Left lung (tissue), 10 donors: ENCODE data around the gene KCNJ8. TPM values are rescaled to one million over a fixed set of nuclear protein-coding genes. Genes with fewer than 3 reads are reported as not detected.

Source experiments
- ATAC-seq: fragments of 200-7000 bp; cut with Tn5 transposase; one replicate; pipeline ENCODE4 v1.9.1; 2020; ENCODE audit warnings: moderate library complexity
- DNase-seq, 4 donors: peaks; one replicate each; pipeline ENCODE4 v3.0.0-alpha.2; 2013 to 2020
- H3K27ac ChIP-seq, 2 donors: fragments of 200-600 bp; sonication (generic) in 1 of 2; one replicate each; pipeline versions ENCODE4 v1.5.0 to v1.8.0; 2020 to 2021
- H3K27me3 ChIP-seq, 2 donors: fragments of 200-600 bp; sonication (generic) in 1 of 2; one replicate each; pipeline versions ENCODE4 v1.5.0 to v1.8.0; 2020 to 2021
- H3K36me3 ChIP-seq, 2 donors: fragments of 200-600 bp; sonication (generic) in 1 of 2; one replicate each; pipeline versions ENCODE4 v1.5.0 to v1.8.0; 2020 to 2021
- H3K4me1 ChIP-seq, 2 donors: fragments of 200-600 bp; one replicate each; pipeline ENCODE4 v1.8.0; 2021
- H3K4me3 ChIP-seq, 2 donors: fragments of 200-600 bp; sonication (generic) in 1 of 2; one replicate each; pipeline versions ENCODE4 v1.5.0 to v1.8.0; 2020 to 2021; ENCODE audit warnings: mild to moderate bottlenecking in 1 of 2
- H3K9me3 ChIP-seq, 2 donors: fragments of 200-600 bp; sonication (generic) in 1 of 2; one replicate each; pipeline versions ENCODE4 v1.5.0 to v1.8.0; 2020 to 2021
- intact Hi-C, 2 donors: fragments of 100-400 bp; cut with DNase I; formaldehyde crosslinking; loops; one replicate each; pipeline versions ENCODE4 v1.11.2 to v1.14.2; 2022
- polyA plus RNA-seq, 6 donors: library from polyadenylated mRNA; unstranded; fragments of 120-200 nt; gene quantifications; one replicate each; pipeline ENCODE4 v1.2.1, GENCODE V29; 2013; ENCODE audit not compliant: insufficient read length in 6 of 6
- total RNA-seq, 2 donors: library from RNA; stranded (reverse); fragmentation: NEBNext Ultra II Directional; extraction: Animal tissue kit (Norgen Biotek cat#: 25700); gene quantifications; one replicate each; pipeline ENCODE4 v1.2.1, GENCODE V29; 2021
- TF ChIP-seq, protein P1 (sequence below), 2 donors: fragments of 200-600 bp; sonication (generic) in 1 of 2; IDR thresholded peaks; one replicate each; pipeline versions ENCODE4 v1.5.0 to v1.8.0; 2021; ENCODE audit warnings: antibody characterized with exemption in 2 of 2
- donor health status: DM: no; HTN: yes; CAD: no.
- donor health status: DM: no; HTN: no; CAD: no.

The KCNJ8 gene
- total and polyA plus RNA-seq, 8 donors, result 14.3 to 25.5 (median 21.3) TPM

- H3K4me3 ChIP-seq, result no peak overlapping the region
- TF ChIP-seq, protein P1, sequence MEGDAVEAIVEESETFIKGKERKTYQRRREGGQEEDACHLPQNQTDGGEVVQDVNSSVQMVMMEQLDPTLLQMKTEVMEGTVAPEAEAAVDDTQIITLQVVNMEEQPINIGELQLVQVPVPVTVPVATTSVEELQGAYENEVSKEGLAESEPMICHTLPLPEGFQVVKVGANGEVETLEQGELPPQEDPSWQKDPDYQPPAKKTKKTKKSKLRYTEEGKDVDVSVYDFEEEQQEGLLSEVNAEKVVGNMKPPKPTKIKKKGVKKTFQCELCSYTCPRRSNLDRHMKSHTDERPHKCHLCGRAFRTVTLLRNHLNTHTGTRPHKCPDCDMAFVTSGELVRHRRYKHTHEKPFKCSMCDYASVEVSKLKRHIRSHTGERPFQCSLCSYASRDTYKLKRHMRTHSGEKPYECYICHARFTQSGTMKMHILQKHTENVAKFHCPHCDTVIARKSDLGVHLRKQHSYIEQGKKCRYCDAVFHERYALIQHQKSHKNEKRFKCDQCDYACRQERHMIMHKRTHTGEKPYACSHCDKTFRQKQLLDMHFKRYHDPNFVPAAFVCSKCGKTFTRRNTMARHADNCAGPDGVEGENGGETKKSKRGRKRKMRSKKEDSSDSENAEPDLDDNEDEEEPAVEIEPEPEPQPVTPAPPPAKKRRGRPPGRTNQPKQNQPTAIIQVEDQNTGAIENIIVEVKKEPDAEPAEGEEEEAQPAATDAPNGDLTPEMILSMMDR (IDR thresholded peaks at IDR 0.05), result no peak
- no peaks in the 10 kb centered on the region for H3K36me3 ChIP-seq
- H3K27me3 ChIP-seq, result no peaks in the 10 kb centered on the region
- no peak for DNase-seq
- H3K9me3 ChIP-seq, result no peaks in the 10 kb centered on the region
- intact Hi-C loops, result no loop called here
- no peaks in the 10 kb centered on the region for H3K4me1 ChIP-seq
- no peak for ATAC-seq
- no peak overlapping the region for H3K27ac ChIP-seq
Measured at GRCh38 chr12:21756699-21757098, 17.8 kb downstream of the KCNJ8 start.

DNA sequence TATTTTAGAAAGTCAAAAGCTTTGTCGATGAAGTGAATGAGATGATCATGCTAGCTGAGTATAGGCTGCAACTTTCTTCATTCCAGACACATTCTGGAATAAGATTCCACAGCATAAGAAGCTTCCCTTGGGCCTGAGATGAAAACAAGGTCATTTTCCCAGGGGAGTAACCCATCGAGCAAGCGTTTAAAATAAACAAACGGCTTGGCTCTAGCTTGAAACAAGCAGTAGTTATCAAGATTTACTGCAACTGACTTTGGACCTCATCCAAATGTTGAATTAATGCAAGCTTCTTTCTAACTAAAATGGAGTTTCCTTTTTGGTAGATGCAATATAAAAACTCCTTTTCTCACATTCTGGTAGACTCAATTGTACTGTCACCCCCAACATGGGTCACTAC lies 23.0 kb downstream of the KCNJ8 start:
- Histone ChIP-seq H3K27ac (no peak overlapping the region), H3K27me3 (no peaks in the 10 kb centered on the region), H3K9me3 (no peaks in the 10 kb centered on the region), H3K36me3 (no peaks in the 10 kb centered on the region), H3K4me3 (no peak overlapping the region), H3K4me1 (no peaks in the 10 kb centered on the region)
- TF ChIP-seq, protein P1 (IDR thresholded peaks at IDR 0.05), result no peak
- DNase-seq (peak in 2 of 4 donors; percentile 50 to 72), ATAC-seq (peak; percentile 19)
- intact Hi-C loops, result no loop called here

- H3K4me1 ChIP-seq, result no peaks in the 10 kb centered on the region
- H3K27ac ChIP-seq, result no peak overlapping the region
- DNase-seq, result no peak
- no peaks in the 10 kb centered on the region for H3K27me3 ChIP-seq
- no peak for ATAC-seq
- no peaks in the 10 kb centered on the region for H3K9me3 ChIP-seq
- intact Hi-C loops, result no loop called here
- H3K36me3 ChIP-seq, result no peaks in the 10 kb centered on the region
- H3K4me3 ChIP-seq, result no peak overlapping the region
- TF ChIP-seq, protein P1 (IDR thresholded peaks at IDR 0.05), result no peak
Measured at GRCh38 chr12:21745258-21745657, 29.2 kb downstream of the KCNJ8 start.

- DNase-seq, result no peak
- TF ChIP-seq, protein P1 (IDR thresholded peaks at IDR 0.05), result no peak
- H3K27ac ChIP-seq, result no peak overlapping the region
Measured at GRCh38 chr12:21731144-21731543, 43.4 kb downstream of the KCNJ8 start.

DNA sequence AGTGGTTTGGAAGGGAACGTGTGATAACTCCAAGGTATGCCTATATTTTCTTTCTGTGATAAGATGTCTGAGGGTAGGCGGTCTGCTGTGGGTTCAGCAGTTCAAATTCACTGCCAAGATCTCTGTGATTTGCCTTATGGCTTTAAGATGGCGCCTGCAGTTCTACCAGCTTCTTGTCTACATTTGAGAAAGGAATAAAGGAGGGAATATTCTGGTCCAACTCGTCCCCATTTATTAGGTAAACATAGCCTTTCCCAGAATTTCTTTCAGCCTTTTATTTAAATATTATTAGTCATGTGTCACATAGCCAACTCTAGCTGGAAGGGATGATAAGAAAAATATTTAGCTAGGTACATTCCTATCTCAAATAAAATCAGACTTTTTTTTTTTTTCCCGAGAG lies 48.8 kb downstream of the KCNJ8 start:
- no peak for ATAC-seq
- Histone ChIP-seq H3K4me1 (no peaks in the 10 kb centered on the region), H3K9me3 (no peaks in the 10 kb centered on the region), H3K27me3 (no peaks in the 10 kb centered on the region), H3K27ac (no peak overlapping the region), H3K4me3 (no peak overlapping the region), H3K36me3 (no peaks in the 10 kb centered on the region)
- DNase-seq, result no peak
- intact Hi-C loops, result no loop called here
- TF ChIP-seq, protein P1 (IDR thresholded peaks at IDR 0.05), result no peak

More at GRCh38 chr12:21731144-21731543, 43.4 kb downstream of the KCNJ8 start:
- intact Hi-C loops, result no loop called here
- H3K36me3 ChIP-seq, result no peaks in the 10 kb centered on the region
- ATAC-seq, result no peak
- H3K27me3 ChIP-seq, result no peaks in the 10 kb centered on the region
- no peaks in the 10 kb centered on the region for H3K4me1 ChIP-seq
- peaks cover 0 to 14% of the 10 kb centered on the region in 2 donors for H3K9me3 ChIP-seq
- H3K4me3 ChIP-seq, result no peak overlapping the region
